Kidney glomerular epithelial cell (primary cell): ENCODE measurements around the gene PRMT3.
"Not testable (repeated sequence)": the region's sequence is repeated elsewhere in the genome, so short reads cannot be mapped to it uniquely, and the experiment has no call there.

ENCODE experiments used
- DNase-seq: peaks from one replicate; lab custom pipeline; 2025; lab: John Stamatoyannopoulos, UW

Gene PRMT3

GRCh38 chr11:20518323-20518834 lies 130.9 kb downstream of the PRMT3 start:
- no peak for DNase-seq

GRCh38 chr11:20522536-20522935 lies 135.0 kb downstream of the PRMT3 start:
- no peak for DNase-seq

- no peak for DNase-seq
Measured at GRCh38 chr11:20529757-20530156, 142.2 kb downstream of the PRMT3 start.

GRCh38 chr11:20530942-20531703 lies 143.6 kb downstream of the PRMT3 start:
- no peak for DNase-seq

- no peak for DNase-seq
Measured at GRCh38 chr11:20535271-20535881, 147.9 kb downstream of the PRMT3 start.

- DNase-seq = no peak
Measured at GRCh38 chr11:20536365-20536764, 148.8 kb downstream of the PRMT3 start.

- DNase-seq = no peak
Measured at GRCh38 chr11:20536784-20537183, 149.3 kb downstream of the PRMT3 start.

GRCh38 chr11:20541503-20541902 lies 154.0 kb downstream of the PRMT3 start:
- no peak for DNase-seq

GRCh38 chr11:20544603-20545237 lies 157.2 kb downstream of the PRMT3 start:
- no peak for DNase-seq

GRCh38 chr11:20547411-20547810 lies 159.9 kb downstream of the PRMT3 start:
- no peak for DNase-seq

- no peak for DNase-seq
Measured at GRCh38 chr11:20551096-20551495, 163.6 kb downstream of the PRMT3 start.

GRCh38 chr11:20555783-20556182 lies 168.3 kb downstream of the PRMT3 start:
- DNase-seq = no peak

- not testable (repeated sequence) for DNase-seq
Measured at GRCh38 chr11:20556396-20556795, 168.9 kb downstream of the PRMT3 start.

GRCh38 chr11:20558741-20559140 lies 171.2 kb downstream of the PRMT3 start:
- no peak for DNase-seq
